ENCODE measurements around the gene PPP2R2C. TPM values are rescaled to one million over a fixed set of nuclear protein-coding genes. Genes with fewer than 3 reads are reported as not detected.

The PPP2R2C gene
- total RNA-seq, 1 experiment from 2014 or later = 32.9 TPM

GRCh38 chr4:6335040-6335590 lies 137.3 kb downstream of the PPP2R2C start:
- POLR2A ChIA-PET = no interaction called here
- Histone ChIP-seq H3K4me2 (ENCODE audit: low read length) (no peak overlapping the region), H3K27me3 (ENCODE audit: insufficient read depth, low read length) (0 out of 2 replicates have a peak, but pooled peaks cover 3% of the 10 kb centered on the region), H3K36me3 (ENCODE audit: control insufficient read depth in 1 of 2, insufficient read depth in 2 of 2, low read length in 2 of 2) (no peaks in the 10 kb centered on the region), H3K9ac (ENCODE audit: low read length) (no peak overlapping the region), H2AFZ (ENCODE audit: low read depth, low read length, poor library complexity, severe bottlenecking) (no peak overlapping the region), H3K9me2 (ENCODE audit: insufficient read depth) (no peaks in the 10 kb centered on the region), H3K4me1 (ENCODE audit: control insufficient read depth in 1 of 2, insufficient read depth in 2 of 2, low read length in 2 of 2) (peaks cover 11 to 16% of the 10 kb centered on the region in 2 experiments), H3K4me3 (replicated peaks in 1 of 2; ENCODE audit: low read depth in 1 of 2, low read length in 2 of 2) (no peak overlapping the region), H4K20me1 (ENCODE audit: insufficient read depth) (no peaks in the 10 kb centered on the region; the same call in 1 of the 2 replicates), H3K9me3 (ENCODE audit: control insufficient read depth in 1 of 2, insufficient read depth in 1 of 2, low read depth in 1 of 2, low read length in 2 of 2) (no peaks in the 10 kb centered on the region), H3K27ac (ENCODE audit: low read depth, low read length) (no peak overlapping the region), H3K79me2 (ENCODE audit: insufficient read depth, low read length) (no peaks in the 10 kb centered on the region)
- TF ChIP-seq TCF7L2 (IDR thresholded peaks at IDR 0.05; ENCODE audit: borderline replicate concordance, extremely low read depth, insufficient read depth, insufficient read length) (no peak), CTCF (IDR thresholded peaks at IDR 0.05 in 2 of 3, conservative IDR thresholded peaks at IDR 0.05 in 1 of 3; ENCODE audit: borderline replicate concordance in 1 of 3, insufficient read depth in 1 of 3, low read depth in 2 of 3, low read length in 2 of 3) (peak in 2 of 3 experiments; percentile 6 to 21; a peak in 1 of 6 replicates)
- DNase-seq (ENCODE audit: low read depth, low spot score) (no peak), ATAC-seq (no peak)
- intact Hi-C loops (cut with micrococcal nuclease) = loop anchor here (10.0 kb wide), 1 partner anchor 350 kb away; no protein-coding TSS in a partner anchor
- CTCF ChIA-PET = interaction anchor here (1.0 to 4.3 kb wide), 5 partner anchors 8 to 212 kb away, joined by 4 to 26 read pairs (median 9); no protein-coding TSS in a partner anchor
- RAD21 ChIA-PET (ENCODE audit: low non-redundant PET in 1 of 2, low total read pairs in 2 of 2, uncharacterized antibody in 2 of 2, unreplicated experiment in 2 of 2) = no interaction called here
- BruUV-seq (replicated peaks) = no TSS peak

- Histone ChIP-seq H3K9ac (ENCODE audit: low read length) (no peak overlapping the region), H3K9me3 (ENCODE audit: control insufficient read depth in 1 of 2, insufficient read depth in 1 of 2, low read depth in 1 of 2, low read length in 2 of 2) (no peaks in the 10 kb centered on the region), H3K4me3 (replicated peaks in 1 of 2; ENCODE audit: low read depth in 1 of 2, low read length in 2 of 2) (no peak overlapping the region), H3K27me3 (ENCODE audit: insufficient read depth, low read length) (0 out of 2 replicates have a peak, but pooled peaks cover 3% of the 10 kb centered on the region), H3K79me2 (ENCODE audit: insufficient read depth, low read length) (no peaks in the 10 kb centered on the region), H2AFZ (ENCODE audit: low read depth, low read length, poor library complexity, severe bottlenecking) (no peak overlapping the region), H3K4me1 (ENCODE audit: control insufficient read depth in 1 of 2, insufficient read depth in 2 of 2, low read length in 2 of 2) (peaks cover 11 to 16% of the 10 kb centered on the region in 2 experiments), H4K20me1 (ENCODE audit: insufficient read depth) (no peaks in the 10 kb centered on the region; the same call in 1 of the 2 replicates), H3K9me2 (ENCODE audit: insufficient read depth) (no peaks in the 10 kb centered on the region), H3K27ac (ENCODE audit: low read depth, low read length) (no peak overlapping the region), H3K36me3 (ENCODE audit: control insufficient read depth in 1 of 2, insufficient read depth in 2 of 2, low read length in 2 of 2) (no peaks in the 10 kb centered on the region), H3K4me2 (ENCODE audit: low read length) (no peak overlapping the region)
- no TSS peak for BruUV-seq (replicated peaks)
- ChIA-PET POLR2A (no interaction called here), RAD21 (ENCODE audit: low non-redundant PET in 1 of 2, low total read pairs in 2 of 2, uncharacterized antibody in 2 of 2, unreplicated experiment in 2 of 2) (no interaction called here), CTCF (interaction anchor here (1.0 to 12.2 kb wide), 7 partner anchors 9 to 323 kb away, joined by 3 to 201 read pairs (median 9); no protein-coding TSS in a partner anchor)
- TF ChIP-seq ZNF274 (IDR thresholded peaks at IDR 0.05; ENCODE audit: low read depth, low read length) (no peak), ZBTB33 (IDR thresholded peaks at IDR 0.05; ENCODE audit: extremely low read depth, insufficient replicate concordance, low read length) (no peak), SP1 (IDR thresholded peaks at IDR 0.05; ENCODE audit: low read depth) (no peak)
- no peak for DNase-seq (ENCODE audit: low read depth, low spot score)
- no peak for ATAC-seq
- intact Hi-C loops (cut with micrococcal nuclease) = loop anchor here (10.0 kb wide), 1 partner anchor 350 kb away; no protein-coding TSS in a partner anchor
Measured at GRCh38 chr4:6334203-6334887, 138.1 kb downstream of the PPP2R2C start.

All from HCT116 (cell line).